Memory B cell (primary cell): ENCODE data around the gene ZCWPW1.
"Not testable (repeated sequence)": the region's sequence is repeated elsewhere in the genome, so short reads cannot be mapped to it uniquely, and the experiment has no call there.

ENCODE experiments used
- ATAC-seq: fragments of 150-1000 bp; cut with Tn5 transposase; 2 replicates; pipeline ENCODE4 v1.10.0; 2021; ENCODE audit warnings: low read depth, mild to moderate bottlenecking, moderate library complexity
- DNase-seq, 2 donors: peaks; one replicate each; pipeline ENCODE4 v3.0.0; 2022; ENCODE audit warnings: low spot score in 2 of 2
- H3K27ac Mint-ChIP-seq: one replicate; pipeline ENCODE4 v1.8.0; 2022; ENCODE audit warnings: mild to moderate bottlenecking, moderate library complexity, mixed read lengths
- H3K27me3 Mint-ChIP-seq: one replicate; pipeline ENCODE4 v1.8.0; 2022; ENCODE audit warnings: mixed read lengths
- H3K36me3 Mint-ChIP-seq: one replicate; pipeline ENCODE4 v1.8.0; 2022; ENCODE audit warnings: mild to moderate bottlenecking, mixed read lengths
- H3K4me1 Mint-ChIP-seq: one replicate; pipeline ENCODE4 v1.8.0; 2022; ENCODE audit warnings: mixed read lengths
- H3K4me3 Mint-ChIP-seq: one replicate; pipeline ENCODE4 v1.8.0; 2022; ENCODE audit warnings: mild to moderate bottlenecking, moderate library complexity, mixed read lengths
- H3K9me3 Mint-ChIP-seq: one replicate; pipeline ENCODE4 v1.8.0; 2022; ENCODE audit warnings: mixed read lengths

ZCWPW1 gene

DNA sequence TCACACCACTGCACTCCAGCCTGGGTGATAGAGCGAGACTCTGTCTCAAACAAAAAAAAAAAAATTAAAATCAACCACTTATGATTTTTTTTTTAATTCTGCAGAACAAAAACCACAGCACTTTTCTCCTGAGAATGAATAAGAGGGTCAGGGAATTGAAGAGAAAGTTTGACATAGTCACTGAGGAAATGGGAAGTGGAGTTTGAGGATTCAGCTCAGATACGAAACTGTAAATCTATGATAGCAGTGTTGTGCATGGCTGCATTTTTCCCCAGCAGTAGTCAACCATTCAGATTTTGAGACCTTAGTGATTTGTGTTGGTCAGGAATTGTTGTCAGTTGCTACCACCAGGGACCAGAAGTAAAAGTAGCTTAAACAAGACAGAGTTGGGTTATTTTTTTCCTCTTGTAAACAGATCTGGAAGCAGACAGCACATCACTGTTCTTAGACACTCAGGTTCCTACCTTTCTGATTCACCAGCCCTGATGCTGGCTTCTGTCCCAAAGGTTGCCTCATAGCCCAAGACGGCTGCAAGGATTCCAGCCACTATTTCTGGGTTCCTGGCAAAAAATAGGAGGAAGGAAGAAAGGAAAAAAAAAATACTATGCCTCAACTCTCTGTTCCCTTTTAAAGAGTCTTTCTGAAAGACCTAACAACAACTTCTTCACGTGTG is 35.1 kb downstream of the ZCWPW1 start:
- peak overlapping the region; percentile 73 for H3K27ac Mint-ChIP-seq
- H3K4me3 Mint-ChIP-seq: no peak overlapping the region
- DNase-seq (no peak), ATAC-seq (no peak)
- no peaks in the 10 kb centered on the region for H3K36me3 Mint-ChIP-seq
- peaks cover 2% of the 10 kb centered on the region for H3K9me3 Mint-ChIP-seq
- H3K4me1 Mint-ChIP-seq: peaks cover 37% of the 10 kb centered on the region
- H3K27me3 Mint-ChIP-seq: peaks cover 5% of the 10 kb centered on the region

DNA sequence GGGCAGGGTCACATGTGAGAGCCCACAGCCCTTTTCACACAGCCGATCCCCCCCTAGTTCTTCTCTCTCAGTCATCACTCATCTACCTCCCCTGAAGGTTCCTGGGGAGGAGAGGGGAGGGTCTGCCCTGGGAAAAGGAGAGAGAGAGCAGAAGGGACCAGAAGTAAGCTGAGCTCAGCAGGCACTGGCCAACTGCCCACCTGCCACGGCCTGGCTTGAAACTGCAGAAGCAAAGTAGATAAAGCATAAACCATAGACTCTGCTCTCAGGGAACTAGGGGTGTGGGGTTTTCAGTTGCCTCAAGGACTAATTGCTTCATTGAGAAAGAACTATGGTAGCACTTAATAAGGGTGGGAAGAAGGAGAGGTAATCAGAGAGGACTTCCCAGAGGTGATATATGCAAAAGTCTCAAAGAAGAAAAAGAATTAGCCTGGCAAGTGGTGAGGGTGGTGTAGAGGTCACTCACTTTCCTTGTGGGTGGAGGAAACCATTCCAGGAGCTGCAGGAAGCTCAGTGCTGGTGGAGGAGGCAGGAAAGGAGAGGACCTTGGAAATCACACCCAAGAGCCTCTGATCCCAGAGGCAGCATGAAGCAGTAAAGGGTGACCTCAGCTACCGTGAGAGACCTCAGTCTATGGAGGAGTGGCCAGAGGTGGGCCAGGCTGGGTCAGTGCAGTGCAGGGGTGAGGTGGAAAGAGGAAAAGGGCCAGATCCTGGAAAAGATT is 38.1 kb downstream of the ZCWPW1 start:
- H3K4me1 Mint-ChIP-seq: peaks cover 18% of the 10 kb centered on the region
- ATAC-seq: no peak
- no peak overlapping the region for H3K27ac Mint-ChIP-seq
- peaks cover under 1% of the 10 kb centered on the region for H3K9me3 Mint-ChIP-seq
- peaks cover 5% of the 10 kb centered on the region for H3K27me3 Mint-ChIP-seq
- no peak for DNase-seq
- H3K36me3 Mint-ChIP-seq: no peaks in the 10 kb centered on the region
- H3K4me3 Mint-ChIP-seq: no peak overlapping the region

DNA sequence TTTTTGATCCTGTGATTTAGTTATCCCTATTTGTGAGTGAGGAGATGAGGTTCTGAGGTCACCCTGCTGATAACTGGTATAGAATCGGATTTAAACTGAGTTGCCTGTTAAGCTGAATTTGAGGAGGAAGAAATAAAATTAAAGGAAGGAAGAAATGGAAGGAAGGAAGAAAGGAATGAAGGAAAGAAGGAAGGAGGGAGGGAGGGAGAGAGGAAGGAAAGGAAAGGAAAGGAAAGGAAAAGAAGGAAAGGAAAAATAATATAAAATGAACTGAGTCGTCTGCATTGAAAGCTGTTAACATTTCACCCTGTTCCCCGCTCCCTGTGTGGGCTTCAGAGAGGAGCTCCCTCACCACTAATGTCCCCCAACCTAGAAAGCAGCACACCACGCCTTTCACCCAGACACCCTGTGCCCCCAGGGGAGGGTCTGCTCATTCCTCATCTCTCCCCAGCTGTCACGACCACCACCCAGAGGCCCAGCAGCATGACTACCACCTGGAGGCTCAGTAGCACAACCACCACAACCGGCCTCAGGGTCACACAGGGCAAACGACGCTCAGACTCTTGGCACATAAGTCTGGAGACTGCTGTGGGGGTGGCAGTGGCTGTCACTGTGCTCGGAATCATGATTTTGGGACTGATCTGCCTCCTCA is 38.9 kb downstream of the ZCWPW1 start:
- peaks cover 22% of the 10 kb centered on the region for H3K4me1 Mint-ChIP-seq
- peaks cover 5% of the 10 kb centered on the region for H3K27me3 Mint-ChIP-seq
- ATAC-seq (no peak), DNase-seq (no peak)
- H3K4me3 Mint-ChIP-seq: no peak overlapping the region
- no peak overlapping the region for H3K27ac Mint-ChIP-seq
- no peaks in the 10 kb centered on the region for H3K36me3 Mint-ChIP-seq
- H3K9me3 Mint-ChIP-seq: no peaks in the 10 kb centered on the region

DNA sequence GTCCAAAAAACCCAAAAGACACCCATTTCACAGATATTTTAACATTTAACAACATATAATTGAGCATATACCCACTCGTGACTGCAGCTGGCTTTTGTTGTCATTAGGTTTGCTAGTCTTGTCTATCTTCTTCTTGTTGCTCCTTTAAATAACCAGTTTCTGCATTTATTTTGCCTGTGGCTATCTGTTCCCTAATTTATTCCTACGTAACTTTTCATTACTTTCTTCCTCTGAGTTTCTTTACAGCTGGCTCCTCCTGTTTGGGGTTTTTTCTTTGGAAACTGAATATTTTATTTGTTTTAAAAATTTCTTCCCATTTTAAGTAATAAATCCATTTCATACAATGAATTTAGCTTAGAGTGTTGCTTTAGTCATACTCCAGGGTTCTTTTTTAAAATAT is 40.8 kb downstream of the ZCWPW1 start:
- Mint-ChIP-seq H3K4me1 (peaks cover 16% of the 10 kb centered on the region), H3K27me3 (peaks cover 5% of the 10 kb centered on the region), H3K9me3 (no peaks in the 10 kb centered on the region), H3K27ac (no peak overlapping the region), H3K36me3 (no peaks in the 10 kb centered on the region), H3K4me3 (no peak overlapping the region)
- DNase-seq: no peak
- ATAC-seq: no peak

DNA sequence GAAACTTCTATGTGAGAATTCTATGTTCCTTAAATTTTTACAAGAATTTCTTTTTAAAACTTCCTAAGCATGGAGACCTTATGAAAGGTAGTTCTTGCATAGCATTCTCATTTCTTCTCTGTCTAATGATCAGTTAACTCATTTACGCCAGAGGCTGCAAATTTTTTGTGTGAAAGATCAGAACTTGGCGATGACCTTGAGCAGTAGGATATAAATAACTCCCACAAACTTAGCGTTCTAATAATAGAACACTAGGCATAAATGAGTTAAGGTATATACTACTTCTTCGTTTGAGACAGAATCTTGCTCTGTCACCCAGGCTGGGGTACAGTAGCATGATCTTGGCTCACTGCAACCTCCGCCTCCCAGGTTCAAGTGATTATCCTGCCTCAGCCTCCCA is 41.6 kb downstream of the ZCWPW1 start:
- DNase-seq (no peak), ATAC-seq (no peak)
- Mint-ChIP-seq H3K27me3 (peaks cover 5% of the 10 kb centered on the region), H3K4me1 (peaks cover 10% of the 10 kb centered on the region), H3K4me3 (no peak overlapping the region), H3K36me3 (no peaks in the 10 kb centered on the region), H3K27ac (no peak overlapping the region), H3K9me3 (no peaks in the 10 kb centered on the region)

DNA sequence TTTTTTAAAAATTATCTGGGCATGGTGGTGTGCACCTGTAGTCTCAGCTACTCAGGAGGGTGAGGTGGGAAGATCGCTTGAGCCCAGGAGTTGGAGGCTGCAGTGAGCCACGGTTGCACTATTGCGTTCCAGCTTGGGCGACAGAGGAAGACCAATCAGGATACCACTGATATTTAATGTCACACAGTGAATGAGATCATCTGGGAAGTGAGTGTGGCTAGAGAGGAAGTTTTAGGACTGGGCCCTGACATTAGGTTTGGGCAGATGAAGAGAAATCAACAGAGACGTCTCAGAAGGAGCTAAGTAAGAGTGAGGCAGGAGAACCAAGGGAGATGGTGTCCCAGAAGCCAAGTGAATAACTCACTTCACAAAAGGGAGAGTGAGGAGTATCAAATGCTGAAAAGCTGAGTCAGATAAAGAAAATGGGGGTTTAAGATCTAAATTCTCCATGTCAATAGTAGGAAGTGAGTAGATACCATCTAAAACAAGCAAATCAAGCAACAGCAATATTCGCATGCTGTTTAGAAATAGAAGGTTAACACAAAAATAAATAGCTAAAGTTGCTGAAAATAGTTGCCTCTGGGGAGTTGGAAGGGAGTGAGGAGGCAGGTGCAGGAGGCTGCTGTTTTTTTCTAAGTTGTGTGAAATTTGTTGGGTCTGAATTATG is 43.7 kb downstream of the ZCWPW1 start:
- H3K27me3 Mint-ChIP-seq: peaks cover 2% of the 10 kb centered on the region
- no peak for DNase-seq
- H3K36me3 Mint-ChIP-seq: no peaks in the 10 kb centered on the region
- peaks cover 11% of the 10 kb centered on the region for H3K4me1 Mint-ChIP-seq
- no peak overlapping the region for H3K4me3 Mint-ChIP-seq
- no peaks in the 10 kb centered on the region for H3K9me3 Mint-ChIP-seq
- no peak overlapping the region for H3K27ac Mint-ChIP-seq
- no peak for ATAC-seq

DNA sequence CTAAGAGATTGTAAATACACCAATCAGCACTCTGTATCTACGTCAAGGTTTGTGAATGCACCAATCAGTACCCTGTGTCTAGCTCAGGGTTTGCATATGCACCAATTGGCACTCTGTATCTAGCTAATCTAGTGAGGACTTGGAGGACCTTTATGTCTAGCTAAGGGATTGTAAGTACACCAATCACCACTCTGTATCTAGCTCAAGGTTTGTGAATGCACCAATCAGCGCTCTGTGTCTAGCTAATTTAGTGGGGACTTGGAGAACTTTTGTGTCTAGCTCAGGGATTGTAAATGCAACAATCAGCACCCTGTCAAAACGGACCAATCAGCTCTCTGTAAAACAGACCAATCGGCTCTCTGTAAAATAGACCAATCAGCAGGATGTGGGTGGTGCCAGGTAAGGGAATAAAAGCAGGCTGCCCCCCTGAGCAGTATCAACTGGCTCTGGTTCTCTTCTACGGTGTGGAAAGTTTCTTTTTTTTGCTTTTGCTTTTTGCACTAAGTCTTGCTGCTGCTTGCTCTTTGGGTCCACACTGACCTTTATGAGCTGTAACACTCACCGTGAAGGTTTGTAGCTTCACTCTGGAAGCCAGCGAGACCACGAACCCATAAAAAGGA is 46.2 kb downstream of the ZCWPW1 start:
- H3K27ac Mint-ChIP-seq, ATAC-seq: not testable (repeated sequence)
- H3K4me1 Mint-ChIP-seq: peaks cover 11% of the 10 kb centered on the region

DNA sequence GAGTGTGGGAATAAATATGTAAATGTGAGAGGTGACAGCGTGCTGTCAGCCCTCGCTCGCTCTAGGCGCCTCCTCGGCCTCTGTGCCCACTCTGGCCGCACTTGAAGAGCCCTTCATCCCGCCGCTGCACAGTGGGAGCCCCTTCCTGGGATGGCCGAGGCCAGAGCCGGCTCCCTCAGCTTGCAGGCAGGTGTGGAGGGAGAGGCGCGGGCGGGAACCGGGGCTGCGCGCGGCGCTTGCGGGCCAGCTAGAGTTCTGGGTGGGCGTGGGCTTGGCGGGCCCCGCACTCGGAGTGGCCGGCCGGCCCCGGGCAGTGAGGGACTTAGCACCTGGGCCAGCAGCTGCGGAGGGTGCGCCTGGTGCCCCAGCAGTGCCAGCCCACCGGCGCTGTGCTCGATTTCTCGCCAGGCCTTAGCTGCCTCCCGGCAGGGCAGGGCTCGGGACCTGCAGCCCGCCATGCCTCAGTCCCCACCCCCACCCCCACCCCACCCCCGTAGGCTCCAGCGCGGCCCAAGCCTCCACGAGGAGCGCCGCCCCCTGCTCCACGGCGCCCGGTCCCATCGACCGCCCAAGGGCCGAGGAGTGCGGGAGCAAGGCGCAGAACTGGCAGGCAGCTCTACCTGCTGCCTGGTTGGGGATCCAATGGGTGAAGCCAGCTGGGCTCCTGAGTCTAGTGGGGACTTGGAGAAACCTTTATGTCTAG is 46.8 kb downstream of the ZCWPW1 start:
- H3K27me3 Mint-ChIP-seq, DNase-seq, H3K9me3 Mint-ChIP-seq, H3K4me3 Mint-ChIP-seq, ATAC-seq, H3K36me3 Mint-ChIP-seq, H3K27ac Mint-ChIP-seq: not testable (repeated sequence)
- H3K4me1 Mint-ChIP-seq: peaks cover 11% of the 10 kb centered on the region

More for the DNA sequence above, 46.2 kb downstream of the ZCWPW1 start:
- not testable (repeated sequence) for H3K9me3 Mint-ChIP-seq, DNase-seq, H3K4me3 Mint-ChIP-seq, H3K27me3 Mint-ChIP-seq, H3K36me3 Mint-ChIP-seq

DNA sequence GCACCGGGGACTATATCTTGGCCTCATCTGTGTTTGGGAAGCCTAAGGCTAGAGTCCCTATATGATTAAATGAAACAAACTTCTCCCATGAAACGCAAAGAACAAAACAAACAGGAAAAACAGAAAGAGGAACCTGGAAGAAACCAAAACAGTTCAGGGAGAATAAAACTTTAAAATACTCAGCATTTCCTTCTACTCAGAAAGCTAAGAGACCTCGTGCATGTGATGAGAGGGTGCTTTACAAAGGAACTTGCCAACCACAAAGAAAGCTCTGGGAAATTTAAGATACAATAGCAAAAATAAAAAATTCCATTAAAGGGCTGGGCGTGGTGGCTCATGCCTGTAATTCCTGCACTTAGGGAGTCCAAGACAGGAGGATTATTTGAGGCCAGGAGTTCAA is 48.3 kb downstream of the ZCWPW1 start:
- Mint-ChIP-seq H3K27ac (no peak overlapping the region), H3K9me3 (no peaks in the 10 kb centered on the region), H3K36me3 (no peaks in the 10 kb centered on the region), H3K4me1 (peaks cover 11% of the 10 kb centered on the region), H3K27me3 (no peaks in the 10 kb centered on the region), H3K4me3 (no peak overlapping the region)
- ATAC-seq (no peak), DNase-seq (no peak)

DNA sequence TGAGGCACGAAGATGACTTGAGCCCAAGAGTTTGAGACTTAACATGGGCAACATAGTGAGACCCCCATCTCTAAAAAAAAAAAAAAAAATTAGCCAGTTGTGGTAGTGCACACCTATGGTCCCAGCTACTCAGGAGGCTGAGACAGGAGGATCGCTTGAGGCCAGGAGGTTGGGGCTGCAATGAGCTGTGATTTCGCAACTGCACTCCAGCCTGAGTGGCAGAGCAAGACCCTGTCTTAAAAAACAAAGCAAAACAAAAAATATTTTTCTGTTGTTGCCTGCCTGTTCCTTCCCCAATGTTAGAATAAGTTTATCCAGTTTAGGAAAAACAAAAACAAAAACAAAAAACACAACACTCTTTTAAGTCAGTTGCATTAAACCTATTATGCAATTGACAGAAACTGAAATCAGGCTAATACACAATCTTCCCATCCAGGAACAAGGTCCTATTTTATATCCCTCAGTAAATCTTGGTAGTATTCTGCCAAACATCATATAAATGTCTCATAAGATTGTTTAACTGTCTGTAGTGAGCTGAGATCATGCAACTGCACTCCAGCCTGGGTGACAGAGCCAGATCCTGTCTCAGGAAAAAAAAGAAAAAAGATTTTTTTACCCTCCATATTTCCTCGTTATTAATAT is 50.3 kb downstream of the ZCWPW1 start:
- no peak overlapping the region for H3K27ac Mint-ChIP-seq
- peaks cover 20% of the 10 kb centered on the region for H3K4me1 Mint-ChIP-seq

DNA sequence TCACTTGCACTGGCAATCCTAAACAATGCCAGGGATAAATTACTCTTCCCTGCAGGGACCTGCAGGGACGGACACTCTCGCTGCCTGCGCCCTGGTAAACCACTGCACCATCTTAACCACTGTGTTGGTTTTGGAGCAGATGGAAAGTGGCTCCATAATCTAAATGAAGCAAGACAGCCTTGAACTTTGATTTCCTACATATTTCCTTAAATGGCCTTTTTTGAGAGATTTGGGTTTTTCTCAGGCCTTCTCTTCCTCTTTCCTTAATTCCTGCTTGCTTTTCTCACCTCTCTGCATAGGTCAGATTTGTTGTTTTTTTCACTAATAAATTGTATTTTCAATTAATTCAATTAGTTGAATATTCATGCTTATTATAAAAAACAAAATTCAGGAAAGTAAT is 52.4 kb downstream of the ZCWPW1 start:
- ATAC-seq (no peak), DNase-seq (no peak)
- Mint-ChIP-seq H3K36me3 (no peaks in the 10 kb centered on the region), H3K27ac (no peak overlapping the region), H3K9me3 (no peaks in the 10 kb centered on the region), H3K4me1 (peaks cover 21% of the 10 kb centered on the region), H3K27me3 (no peaks in the 10 kb centered on the region), H3K4me3 (no peak overlapping the region)

More for the DNA sequence above, 50.3 kb downstream of the ZCWPW1 start:
- Mint-ChIP-seq H3K4me3 (no peak overlapping the region), H3K9me3 (no peaks in the 10 kb centered on the region), H3K36me3 (no peaks in the 10 kb centered on the region), H3K27me3 (no peaks in the 10 kb centered on the region)
- no peak for DNase-seq
- ATAC-seq: no peak

DNA sequence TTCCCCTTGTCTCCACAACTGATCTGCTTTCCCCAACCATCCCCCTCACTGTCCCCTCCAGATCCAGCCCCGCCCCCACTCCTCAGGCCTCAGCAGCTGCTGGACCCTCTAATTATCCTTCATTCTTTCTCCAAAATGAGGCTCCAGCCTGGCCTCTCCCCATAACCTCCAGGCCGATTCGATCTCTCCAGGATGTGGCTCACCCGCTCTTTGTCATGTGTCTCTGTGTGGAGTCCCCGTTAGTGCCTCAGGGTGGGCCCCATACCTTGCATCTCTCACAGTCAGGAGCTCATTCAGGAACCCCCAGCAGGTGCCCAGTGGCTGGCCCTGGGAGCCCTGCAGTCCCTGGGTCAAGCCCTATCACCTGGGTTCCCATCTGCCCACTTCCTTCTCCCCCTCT is 53.9 kb downstream of the ZCWPW1 start:
- no peaks in the 10 kb centered on the region for H3K27me3 Mint-ChIP-seq
- peak overlapping the region; percentile 64 for H3K4me3 Mint-ChIP-seq
- H3K9me3 Mint-ChIP-seq: no peaks in the 10 kb centered on the region
- no peaks in the 10 kb centered on the region for H3K36me3 Mint-ChIP-seq
- H3K4me1 Mint-ChIP-seq: peaks cover 25% of the 10 kb centered on the region
- ATAC-seq (no peak), DNase-seq (no peak)
- H3K27ac Mint-ChIP-seq: peak overlapping the region; percentile 89
